SK-N-SH treated with all-trans-retinoic acid at 6 μM for 48 hours (cell line): ENCODE measurements around the gene ALX1.

Experiments used
- ARNTL ChIP-seq: fragments of 450-650 bp; formaldehyde crosslinking; IDR thresholded peaks from 2 replicates; pipeline ENCODE4 v1.5.0; 2020; ENCODE audit warnings: low read depth, mild to moderate bottlenecking, moderate library complexity, borderline replicate concordance
- CREB5 ChIP-seq: fragments of 250-450 bp; sonication (Bioruptor Pico); IDR thresholded peaks from 2 replicates; pipeline ENCODE4 v1.5.1; 2020; ENCODE audit warnings: low read depth, mild to moderate bottlenecking, moderate library complexity
- ESRRG ChIP-seq: fragments of 250-450 bp; sonication (Bioruptor Pico); IDR thresholded peaks from 2 replicates; pipeline ENCODE4 v1.6.1; 2021; ENCODE audit warnings: mild to moderate bottlenecking
- PATZ1 ChIP-seq: fragments of 250-450 bp; sonication (Bioruptor Pico); IDR thresholded peaks from 2 replicates; pipeline ENCODE4 v1.8.0; 2020; ENCODE audit warnings: mild to moderate bottlenecking, moderate library complexity, borderline replicate concordance
- POU6F1 ChIP-seq: fragments of 250-450 bp; sonication (Bioruptor Pico); IDR thresholded peaks from 2 replicates; pipeline ENCODE4 v1.8.0; 2021; ENCODE audit warnings: low read depth, mild to moderate bottlenecking, moderate library complexity, borderline replicate concordance
- RARB ChIP-seq: fragments of 250-450 bp; sonication (Bioruptor Pico); IDR thresholded peaks from 2 replicates; pipeline ENCODE4 v1.8.0; 2021; ENCODE audit warnings: mild to moderate bottlenecking, moderate library complexity
- SNAI2 ChIP-seq: fragments of 250-450 bp; sonication (Bioruptor Pico); IDR thresholded peaks from 2 replicates; pipeline ENCODE4 v1.5.0; 2020; ENCODE audit warnings: mild to moderate bottlenecking, moderate library complexity
- TOX ChIP-seq: fragments of 250-450 bp; sonication (Bioruptor Pico); IDR thresholded peaks from 2 replicates; pipeline ENCODE4 v1.8.0; 2021; ENCODE audit warnings: mild to moderate bottlenecking, moderate library complexity, borderline replicate concordance
- TSHZ2 ChIP-seq: fragments of 250-450 bp; sonication (Bioruptor Pico); IDR thresholded peaks from 2 replicates; pipeline ENCODE4 v1.5.0; 2020; ENCODE audit warnings: mild to moderate bottlenecking, moderate library complexity
- ZFP3 ChIP-seq: fragments of 250-450 bp; sonication (Bioruptor Pico); IDR thresholded peaks from 2 replicates; pipeline ENCODE4 v1.5.0; 2020; ENCODE audit warnings: mild to moderate bottlenecking, moderate library complexity
- ZFP30 ChIP-seq: fragments of 450-650 bp; formaldehyde crosslinking; IDR thresholded peaks from 2 replicates; pipeline ENCODE4 v1.5.0; 2022; ENCODE audit warnings: mild to moderate bottlenecking, moderate library complexity
- ZNF70 ChIP-seq: fragments of 450-650 bp; formaldehyde crosslinking; IDR thresholded peaks from 2 replicates; pipeline ENCODE4 v1.5.0; 2020; ENCODE audit warnings: mild to moderate bottlenecking, moderate library complexity

- TF ChIP-seq ZFP30 (no peak), POU6F1 (CRISPR knock-in tag) (no peak), RARB (CRISPR knock-in tag) (no peak), ARNTL (CRISPR knock-in tag) (no peak), SNAI2 (no peak), ESRRG (CRISPR knock-in tag) (no peak), PATZ1 (CRISPR knock-in tag) (no peak), TSHZ2 (no peak), CREB5 (no peak), ZFP3 (CRISPR knock-in tag) (no peak), TOX (no peak), ZNF70 (CRISPR knock-in tag) (no peak)
These were observed 68.8 kb downstream of the ALX1 start for GRCh38 chr12:85348779-85349178.
